Stomach (tissue), 19 donors: ENCODE data around the gene MYPOP. TPM values are rescaled to one million over a fixed set of nuclear protein-coding genes. Genes with fewer than 3 reads are reported as not detected.

Source experiments
- DNase-seq, 2 donors: peaks; one replicate each; pipeline versions ENCODE4 v3.0.0 to v3.0.0-alpha.2; 2013 to 2019
- H3K27ac ChIP-seq, 5 donors: fragments of 200-600 bp in 4 of 5; sonication (generic) in 4 of 5; one replicate each; pipeline ENCODE4 v1.5.1; 2013 to 2019; ENCODE audit warnings: mild to moderate bottlenecking in 1 of 5, moderate library complexity in 1 of 5
- H3K27me3 ChIP-seq, 3 donors: fragments of 200-600 bp; sonication (generic); one replicate each; pipeline ENCODE4 v1.5.1; 2017 to 2019; ENCODE audit warnings: mixed run types in 1 of 3
- H3K36me3 ChIP-seq, 4 donors: fragments of 200-600 bp; sonication (generic); 1 replicate in 3 of 4; 2 replicates in 1 of 4; pipeline ENCODE4 v1.5.1; 2016 to 2019
- H3K4me1 ChIP-seq, 4 donors: fragments of 200-600 bp; sonication (generic); one replicate each; pipeline ENCODE4 v1.5.1; 2016 to 2019
- H3K4me3 ChIP-seq, 4 donors: fragments of 200-600 bp; sonication (generic) in 3 of 4; one replicate each; pipeline ENCODE4 v1.5.1; 2016 to 2019; ENCODE audit warnings: mild to moderate bottlenecking in 1 of 4
- H3K9me3 ChIP-seq, 4 donors: fragments of 200-600 bp; sonication (generic); one replicate each; pipeline ENCODE4 v1.5.1; 2016 to 2019
- CTCF ChIP-seq, 7 experiments: fragments of 450-650 bp in 4 of 7; fragments of 200-600 bp in 3 of 7; sonication (generic) in 3 of 7; IDR thresholded peaks; one replicate each; pipeline ENCODE4 v1.5.1; 2016 to 2019; ENCODE audit warnings: antibody characterized with exemption in 7 of 7, control low read depth in 2 of 7, mild to moderate bottlenecking in 1 of 7
- EP300 ChIP-seq: sonication (generic); formaldehyde crosslinking; IDR thresholded peaks from one replicate; pipeline ENCODE4 v1.6.1; 2017; ENCODE audit warnings: antibody characterized with exemption
- POLR2A ChIP-seq, 4 donors: fragments of 450-650 bp; IDR thresholded peaks; one replicate each; pipeline ENCODE4 v1.6.1; 2016; ENCODE audit warnings: antibody characterized with exemption in 4 of 4, control low read depth in 2 of 4, mild to moderate bottlenecking in 1 of 4, moderate library complexity in 1 of 4
- POLR2AphosphoS5 ChIP-seq, 3 donors: sonication (generic); formaldehyde crosslinking; IDR thresholded peaks; one replicate each; pipeline ENCODE4 v1.6.1; 2016; ENCODE audit warnings: antibody characterized with exemption in 3 of 3
- WGBS, 5 donors: extraction: QIAGEN DNeasy Blood & Tissue Kit in 3 of 5; methylation state at CpG; one replicate each; pipeline versions ENCODE4 v1.1.5 to v1.1.7; 2013 to 2018; 5-methylcytosine and 5-hydroxymethylcytosine counted together
- intact Hi-C: fragments of 100-400 bp; cut with DNase I; formaldehyde crosslinking; loops from one replicate; pipeline ENCODE4 v1.15.1; 2023; ENCODE audit warnings: low total_unique reads
- long read RNA-seq, 10 donors: transcript quantifications; one replicate each; lab custom pipeline, GENCODE V29; 2026
- polyA plus RNA-seq, 3 donors: library from polyadenylated mRNA; stranded (reverse); fragments of 200-250 nt; gene quantifications; one replicate each; pipeline ENCODE4 v1.2.3, GENCODE V29; 2013
- total RNA-seq, 5 donors: library from RNA; depleted of rRNA; stranded (reverse); fragments of >200 nt; gene quantifications; one replicate each; pipeline versions ENCODE4 v1.1.0 to v1.2.3, GENCODE V29; 2014 to 2016
- donor health status: healthy with polysubstance abuse.
- donor health status: Bipolar disorder and iron deficiency.
- donor health status: healthy.

MYPOP gene
- total RNA-seq (10 to 100 TPM in 1 of 5 donors, 1 to 10 TPM in 1, under 1 TPM in 3; 0.58 to 12.2 (median 0.73) TPM), polyA plus RNA-seq (1 to 10 TPM; 4.2 to 5.0 (median 5.0) TPM)
- long read RNA-seq, donor 1, partial matches to known transcripts: 0 of 1 reads
- long read RNA-seq, donor 1, other reads (novel, unspliced or antisense): 0 of 1 reads
- long read RNA-seq, donor 2, partial matches to known transcripts: 0 of 4 reads
- long read RNA-seq, donor 2, other reads (novel, unspliced or antisense): 0 of 4 reads
- long read RNA-seq, donor 3, partial matches to known transcripts: 0 of 1 reads
- long read RNA-seq, donor 3, other reads (novel, unspliced or antisense): 0 of 1 reads
- long read RNA-seq, donor 4: 0 reads
- long read RNA-seq, donor 5, partial matches to known transcripts: 0 of 4 reads
- long read RNA-seq, donor 5, other reads (novel, unspliced or antisense): 0 of 4 reads
- long read RNA-seq, donor 6, transcript MYPOP-201 (3 exons, 1,890 nt): major isoform, 5 of 10 reads
- long read RNA-seq, donor 6, partial matches to known transcripts: 5 of 10 reads
- long read RNA-seq, donor 6, other reads (novel, unspliced or antisense): 0 of 10 reads
- long read RNA-seq, donor 7, partial matches to known transcripts: 0 of 2 reads
- long read RNA-seq, donor 7, other reads (novel, unspliced or antisense): 0 of 2 reads
- long read RNA-seq, donor 8, partial matches to known transcripts: 0 of 4 reads
- long read RNA-seq, donor 8, other reads (novel, unspliced or antisense): 0 of 4 reads
- long read RNA-seq, donor 9, partial matches to known transcripts: 0 of 2 reads
- long read RNA-seq, donor 9, other reads (novel, unspliced or antisense): 0 of 2 reads
- long read RNA-seq, donor 10, partial matches to known transcripts: 0 of 3 reads
- long read RNA-seq, donor 10, other reads (novel, unspliced or antisense): 0 of 3 reads

GRCh38 chr19:45901912-45902650, at the start of gene MYPOP:
TSS of gene MYPOP (minus strand) at chr19:45902613. CDS start at chr19:45901773, 840 bp downstream.
- Histone ChIP-seq H3K27ac (peak within 1 kb of the TSS; percentile 76 to 85 (median 80)), H3K4me3 (peak within 1 kb of the TSS; percentile 73 to 90 (median 84)), H3K36me3 (peaks cover 23 to 28% (median 27%) of the 10 kb centered on the region in 4 donors), H3K9me3 (no peaks in the 10 kb centered on the region), H3K27me3 (no peaks in the 10 kb centered on the region), H3K4me1 (peaks cover 19 to 33% (median 30%) of the 10 kb centered on the region in 4 donors)
- TF ChIP-seq POLR2A (IDR thresholded peaks at IDR 0.05): no peak
- TF ChIP-seq EP300: no peak
- no peak for TF ChIP-seq POLR2AphosphoS5 (IDR thresholded peaks at IDR 0.05)
- TF ChIP-seq CTCF (IDR thresholded peaks at IDR 0.05): no peak
- intact Hi-C loops: no loop called here
- DNase-seq: peak in 1 of 2 donors; percentile 51
- WGBS, 5 donors: 0 to 2% (median 1%) methylated on average over 29 to 47 of the region's 47 CpGs

GRCh38 chr19:45947926-45948325, 45.5 kb upstream of the MYPOP start:
- DNase-seq: no peak
- no peak overlapping the region for H3K27ac ChIP-seq
- no peak overlapping the region for H3K4me3 ChIP-seq
- H3K36me3 ChIP-seq: no peaks in the 10 kb centered on the region
- no peaks in the 10 kb centered on the region for H3K9me3 ChIP-seq
- intact Hi-C loops: no loop called here
- peaks cover 0 to 7% (median 4%) of the 10 kb centered on the region in 4 donors for H3K4me1 ChIP-seq
- peaks cover 0 to 52% (median 10%) of the 10 kb centered on the region in 3 donors for H3K27me3 ChIP-seq
- 80 to 98% (median 89%) methylated on average over 1 of the region's 1 CpG for WGBS, 5 donors
- no peak for TF ChIP-seq EP300
- no peak for TF ChIP-seq POLR2A (IDR thresholded peaks at IDR 0.05)
- no peak for TF ChIP-seq POLR2AphosphoS5 (IDR thresholded peaks at IDR 0.05)
- no peak for TF ChIP-seq CTCF (IDR thresholded peaks at IDR 0.05)

GRCh38 chr19:45940515-45940805, 38.0 kb upstream of the MYPOP start:
- intact Hi-C loops: no loop called here
- Histone ChIP-seq H3K4me3 (peak overlapping the region in 1 of 4 donors; percentile 11), H3K9me3 (no peaks in the 10 kb centered on the region), H3K27me3 (peaks cover 5 to 72% (median 38%) of the 10 kb centered on the region in 3 donors), H3K27ac (no peak overlapping the region), H3K36me3 (no peaks in the 10 kb centered on the region), H3K4me1 (peaks cover 0 to 6% (median 0%) of the 10 kb centered on the region in 4 donors)
- DNase-seq: no peak
- TF ChIP-seq POLR2A (IDR thresholded peaks at IDR 0.05) (no peak), CTCF (IDR thresholded peaks at IDR 0.05) (no peak), POLR2AphosphoS5 (IDR thresholded peaks at IDR 0.05) (no peak), EP300 (no peak)
- 40 to 97% (median 51%) methylated on average over 7 to 32 of the region's 32 CpGs for WGBS, 5 donors
